NCI-H524 treated with DMSO at 0.1 percent for 48 hours (cell line): ENCODE results near the gene LRRC14B.
"Not testable (repeated sequence)": the region's sequence is repeated elsewhere in the genome, so short reads cannot be mapped to it uniquely, and the experiment has no call there.

ENCODE experiments used
- DNase-seq: peaks from one replicate; lab custom pipeline; 2025; lab: John Stamatoyannopoulos, UW

The LRRC14B gene

DNA sequence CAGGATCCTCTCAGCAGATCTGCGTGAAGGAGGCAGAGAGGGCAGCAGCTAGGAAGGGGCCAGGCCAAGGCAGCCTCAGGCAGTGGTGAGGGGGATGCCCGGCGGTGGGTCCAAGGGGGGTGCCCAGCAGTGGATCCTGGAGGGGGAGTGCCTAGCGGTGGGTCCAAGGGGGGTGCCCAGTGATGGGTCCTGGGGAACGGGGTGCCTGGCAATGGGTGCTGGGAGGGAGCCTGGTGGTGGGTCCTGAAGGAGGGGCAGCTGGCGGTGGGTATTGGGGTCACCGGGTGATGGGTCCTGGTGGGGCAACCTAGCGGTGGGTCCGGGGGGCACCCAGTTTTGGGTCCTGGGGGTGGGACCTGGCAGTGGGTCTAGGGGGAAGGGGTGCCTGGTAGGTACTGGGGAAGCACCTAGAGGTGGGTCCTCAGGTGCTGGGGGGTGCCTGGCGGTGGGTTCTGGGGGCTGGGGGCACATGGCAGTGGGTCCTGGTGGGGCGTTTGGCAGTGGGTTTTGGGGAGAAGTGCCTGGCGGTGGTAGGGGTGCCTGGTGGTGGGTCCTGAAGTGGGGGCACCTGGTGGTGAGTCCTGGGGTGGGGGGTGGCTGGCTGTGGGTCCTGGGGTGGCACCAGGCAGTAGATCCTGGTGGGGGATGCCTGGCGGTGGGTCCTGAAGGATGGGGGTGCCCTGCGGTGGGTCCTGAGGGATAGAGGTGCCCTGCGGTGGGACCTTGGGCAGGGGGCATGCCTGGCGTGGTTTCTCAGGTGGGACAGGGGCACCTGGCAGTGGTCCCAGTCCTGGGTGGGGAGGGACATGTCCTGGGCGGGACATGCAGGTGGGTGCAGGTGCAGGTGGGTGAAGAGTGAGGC is 1.9 kb downstream of the LRRC14B start:
- DNase-seq = no peak

GRCh38 chr5:194102-194501 is 2.8 kb downstream of the LRRC14B start:
- no peak for DNase-seq

DNA sequence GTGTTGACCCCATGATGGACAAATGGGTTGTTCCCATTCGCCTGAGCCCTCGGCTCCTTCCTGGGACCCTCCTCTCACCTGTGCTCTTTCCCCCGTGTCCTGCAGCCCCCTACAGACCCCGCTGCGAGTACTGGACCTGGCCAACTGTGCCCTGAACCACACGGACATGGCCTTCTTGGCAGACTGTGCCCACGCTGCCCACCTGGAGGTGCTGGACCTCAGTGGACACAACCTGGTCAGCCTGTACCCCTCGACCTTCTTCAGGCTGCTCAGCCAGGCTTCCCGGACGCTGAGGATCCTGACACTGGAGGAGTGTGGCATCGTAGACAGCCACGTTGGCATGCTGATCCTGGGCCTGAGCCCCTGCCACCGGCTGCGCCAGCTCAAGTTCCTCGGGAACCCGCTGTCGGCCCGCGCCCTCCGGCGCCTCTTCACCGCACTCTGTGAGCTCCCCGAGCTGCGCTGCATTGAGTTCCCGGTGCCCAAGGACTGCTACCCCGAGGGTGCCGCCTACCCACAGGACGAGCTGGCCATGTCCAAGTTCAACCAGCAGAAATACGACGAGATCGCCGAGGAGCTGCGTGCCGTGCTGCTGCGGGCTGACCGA is 3.4 kb downstream of the LRRC14B start:
- DNase-seq = no peak

DNA sequence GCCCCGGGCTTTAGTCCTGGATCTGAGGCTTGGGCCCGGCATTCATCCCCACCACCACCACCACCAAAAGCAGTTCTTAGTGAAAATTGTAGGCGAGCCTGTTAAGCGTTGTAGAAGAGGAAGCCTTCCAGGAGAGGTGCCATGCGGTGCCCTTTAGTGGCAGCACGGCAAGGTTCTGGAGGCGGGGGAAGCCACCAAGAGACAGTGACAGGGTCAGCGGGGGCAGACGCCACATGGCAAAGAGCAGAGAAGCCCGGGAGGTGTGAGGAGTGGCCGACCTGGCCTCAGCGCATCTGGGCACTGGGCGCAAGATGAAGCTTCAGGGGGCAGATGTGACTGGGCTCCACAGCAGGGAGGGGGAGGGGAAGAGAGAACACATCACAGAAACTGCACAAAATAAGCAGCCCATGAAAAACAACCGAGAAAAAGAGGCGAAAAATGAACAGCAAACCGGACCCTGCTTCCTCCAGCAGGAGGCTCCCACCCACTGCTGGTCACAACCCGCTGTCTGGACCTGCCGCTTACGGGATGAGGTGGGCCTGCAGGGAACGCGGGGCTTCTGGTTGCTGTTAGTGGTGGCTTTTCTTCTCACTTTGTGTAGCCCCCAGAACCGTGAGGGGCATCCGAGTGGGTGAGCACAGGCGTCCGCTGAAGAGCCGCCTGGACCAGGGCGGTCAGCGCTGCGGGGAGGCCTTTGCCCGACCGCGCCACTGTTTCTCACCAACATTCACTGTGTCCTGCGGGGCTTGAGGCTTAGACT is 4.3 kb downstream of the LRRC14B start:
- no peak for DNase-seq

DNA sequence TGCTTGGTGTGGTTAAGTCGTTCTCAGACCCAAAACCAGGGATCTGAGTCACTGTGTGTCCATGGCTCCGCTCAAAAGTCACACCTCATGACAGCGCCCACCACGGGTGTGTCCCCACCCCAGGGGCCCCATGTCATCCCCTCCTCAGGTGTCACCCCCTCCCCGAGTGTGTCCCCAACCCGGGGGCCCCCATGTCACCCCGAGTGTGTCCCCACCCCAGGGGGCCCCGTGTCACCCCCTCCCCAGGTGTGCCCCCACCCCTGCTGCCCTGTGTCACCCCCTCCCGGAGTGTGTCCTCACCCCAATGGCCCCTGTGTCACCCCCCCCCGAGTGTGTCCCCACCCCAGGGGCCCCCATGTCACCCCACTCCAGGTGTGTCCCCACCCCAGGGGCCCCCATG is 5.1 kb downstream of the LRRC14B start:
- no peak for DNase-seq

DNA sequence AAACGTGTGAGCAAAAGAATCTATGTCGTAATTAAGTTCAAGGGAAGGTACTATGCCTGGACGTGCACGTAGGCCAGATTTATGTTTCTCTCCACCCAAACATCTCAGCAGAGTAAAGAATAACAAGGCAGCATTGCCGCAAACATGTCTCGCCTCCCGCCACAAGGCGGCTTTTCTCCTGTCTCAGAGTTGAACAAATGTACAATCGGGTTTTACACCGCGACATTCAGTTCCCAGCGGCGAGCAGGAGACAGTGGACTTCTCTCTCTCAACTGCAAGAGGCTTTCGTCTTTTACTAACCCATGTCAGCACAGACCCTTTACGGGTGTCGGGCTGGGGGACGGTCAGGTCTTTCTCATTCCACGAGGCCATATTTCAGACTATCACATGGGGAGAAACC is 5.7 kb downstream of the LRRC14B start:
- not testable (repeated sequence) for DNase-seq

DNA sequence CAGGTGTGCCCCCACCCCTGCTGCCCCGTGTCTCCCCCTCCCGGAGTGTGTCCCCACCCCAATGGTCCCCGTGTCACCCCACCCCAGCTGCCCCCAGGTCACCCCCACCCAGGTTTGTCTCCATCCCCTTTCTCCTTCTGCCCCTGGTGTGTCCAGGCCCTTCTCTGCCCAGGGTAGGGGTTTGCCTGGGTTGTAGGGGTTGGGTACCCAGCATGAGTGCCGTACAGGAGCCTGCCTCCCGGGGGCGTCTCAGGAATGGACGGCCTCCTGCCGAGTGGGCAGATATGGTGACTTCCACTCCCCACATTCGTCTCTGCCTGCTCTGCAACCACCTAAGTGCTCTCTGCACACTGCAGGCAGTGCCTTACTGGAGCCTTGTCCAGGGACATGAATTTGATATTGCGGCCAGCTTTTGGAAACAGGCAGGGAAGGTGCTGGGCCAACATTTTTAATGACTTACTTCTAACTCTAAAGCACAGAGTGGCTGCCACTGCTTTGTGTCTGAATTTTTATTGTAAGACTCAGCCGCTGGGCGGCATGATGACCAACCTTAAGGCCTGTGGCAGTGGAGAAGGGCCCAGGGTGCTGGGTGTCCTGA is 6.7 kb downstream of the LRRC14B start:
- DNase-seq = no peak

- no peak for DNase-seq
These were observed 7.4 kb downstream of the LRRC14B start for GRCh38 chr5:198516-199196.

DNA sequence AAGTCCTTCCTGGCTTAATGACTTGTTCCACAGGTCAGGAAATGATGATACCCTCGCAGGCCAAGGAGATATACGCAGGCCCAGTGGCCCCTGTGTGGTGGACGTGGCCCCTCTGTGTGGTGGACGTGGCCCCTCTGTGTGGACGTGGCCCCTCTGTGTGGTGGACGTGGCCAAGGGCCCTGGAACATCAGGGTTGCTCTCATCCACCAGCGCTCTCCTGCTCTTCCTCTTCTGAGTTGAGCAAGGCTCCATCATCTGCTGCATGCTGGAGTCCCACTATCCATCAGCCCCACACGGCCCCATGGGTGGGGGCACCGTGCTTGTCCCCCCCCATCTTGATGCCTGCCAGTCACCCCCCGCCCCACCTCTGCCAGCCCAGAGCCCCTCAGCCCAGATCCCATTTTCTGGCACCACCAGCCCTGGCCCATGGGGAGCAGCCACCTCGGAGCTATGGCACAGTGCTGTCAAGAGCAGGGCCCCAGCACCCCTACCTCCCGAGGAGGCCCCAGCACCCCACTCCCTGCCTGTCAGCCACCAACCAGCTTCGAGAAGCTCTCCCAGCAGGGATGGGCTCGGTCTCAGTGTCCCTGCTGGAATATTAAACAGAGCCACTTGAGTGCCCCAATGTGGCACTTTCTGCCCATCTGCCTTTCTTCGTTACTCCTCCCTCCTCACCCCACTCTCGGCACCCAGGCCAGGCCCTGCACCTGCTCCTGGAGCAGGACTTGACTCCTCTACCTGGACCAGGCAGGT is 8.1 kb downstream of the LRRC14B start:
- no peak for DNase-seq

- DNase-seq = no peak
These were observed 8.8 kb downstream of the LRRC14B start for GRCh38 chr5:199950-200645.

DNA sequence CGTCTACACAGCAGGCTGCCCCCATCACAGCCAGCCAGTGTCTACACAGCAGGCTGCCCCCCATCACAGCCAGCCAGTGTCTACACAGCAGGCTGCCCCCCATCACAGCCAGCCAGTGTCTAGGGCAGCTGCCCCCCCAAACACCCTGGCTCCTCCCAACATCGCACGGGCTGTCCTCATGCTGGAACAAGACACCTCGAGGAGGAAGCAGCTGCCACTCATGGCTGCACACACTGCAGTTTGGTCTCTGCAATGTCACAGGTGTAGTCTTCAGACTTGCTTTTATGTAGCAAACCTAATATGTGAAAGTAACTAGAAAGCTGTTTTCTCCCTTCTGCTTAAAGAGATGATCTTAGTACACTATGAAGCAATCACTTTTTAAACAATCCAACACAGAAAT is 9.7 kb downstream of the LRRC14B start:
- no peak for DNase-seq

GRCh38 chr5:201672-202071 is 10.4 kb downstream of the LRRC14B start:
- DNase-seq = no peak

DNA sequence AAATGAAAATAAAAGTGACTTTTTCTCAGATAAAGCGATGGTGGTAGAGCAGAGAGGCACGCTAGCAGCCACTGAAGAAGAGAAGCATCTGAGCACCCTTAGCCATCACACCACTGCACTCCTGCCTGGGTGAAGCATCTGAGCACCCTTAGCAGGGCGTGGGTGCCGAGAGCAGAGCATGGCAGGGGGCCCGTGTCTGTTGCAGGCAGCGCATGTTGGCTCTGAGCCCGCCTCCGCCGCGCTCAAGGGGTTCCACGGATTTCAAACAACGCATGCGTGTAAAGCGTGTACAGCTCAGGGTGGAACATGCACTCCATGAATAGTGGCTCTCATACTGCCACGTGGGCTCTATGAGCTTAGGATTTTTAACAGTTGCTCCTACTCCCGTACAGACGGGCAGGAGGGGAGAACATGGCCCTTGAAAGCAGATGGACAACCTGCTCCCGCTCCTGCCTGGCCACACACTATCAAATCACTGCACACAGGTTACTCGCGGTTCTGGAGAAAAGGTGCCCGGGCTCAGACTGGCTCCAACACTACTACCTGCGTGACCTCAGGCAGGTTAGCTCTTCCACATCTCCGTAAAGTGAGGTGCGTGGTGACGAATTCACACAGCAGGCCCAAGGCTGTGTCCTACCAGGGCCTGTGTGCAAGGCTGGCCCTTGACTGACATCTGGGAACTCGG is 12.1 kb downstream of the LRRC14B start:
- no peak for DNase-seq

- DNase-seq = no peak
These were observed 12.7 kb downstream of the LRRC14B start for GRCh38 chr5:204001-204400.

- DNase-seq = no peak
These were observed 13.2 kb downstream of the LRRC14B start for GRCh38 chr5:204462-204861.

- DNase-seq = no peak
These were observed 13.8 kb downstream of the LRRC14B start for GRCh38 chr5:204966-205670.

DNA sequence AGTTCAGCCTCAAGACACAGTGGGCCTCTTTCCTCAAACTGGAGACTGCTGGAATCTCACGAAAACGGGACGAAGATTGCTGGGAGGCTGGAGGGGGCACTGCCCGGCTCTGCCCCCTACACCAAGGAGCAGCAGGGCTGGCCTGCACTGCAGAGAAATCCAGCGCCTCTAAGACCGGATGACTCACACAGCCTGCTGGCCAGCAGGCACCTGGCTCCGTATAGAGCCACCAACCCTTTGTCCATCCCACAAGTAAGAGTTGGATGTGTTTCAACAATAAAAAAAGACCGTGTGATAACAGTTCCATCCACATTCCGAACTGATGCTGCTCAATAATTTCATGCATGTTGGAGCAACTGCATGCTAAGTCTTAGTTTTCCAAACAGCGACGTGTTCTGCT is 15.1 kb downstream of the LRRC14B start:
- no peak for DNase-seq

GRCh38 chr5:206927-207536 is 15.7 kb downstream of the LRRC14B start:
- no peak for DNase-seq

DNA sequence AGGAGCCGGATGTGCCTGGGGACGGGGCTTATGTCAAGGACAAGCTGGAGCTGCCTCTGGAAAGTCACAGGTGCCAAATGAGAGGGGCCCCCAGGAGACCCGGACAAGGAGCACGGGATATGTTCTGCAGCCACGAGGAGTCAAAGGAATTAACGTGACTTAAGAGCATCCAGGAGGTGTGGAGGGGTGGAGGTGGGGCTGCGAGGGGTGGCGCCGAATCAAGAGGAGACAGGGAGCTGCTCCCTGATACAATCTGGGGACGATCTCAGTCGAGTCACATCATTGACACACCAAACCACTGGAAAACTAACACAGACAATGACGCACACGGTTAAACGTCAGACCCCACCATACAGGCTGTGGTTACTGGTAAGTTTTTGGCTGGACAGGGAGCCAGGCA is 16.3 kb downstream of the LRRC14B start:
- DNase-seq = no peak
